Adipocyte (in vitro differentiated cells): Measurements from ENCODE around the gene TBRG4.
"Not testable (repeated sequence)": the region's sequence is repeated elsewhere in the genome, so short reads cannot be mapped to it uniquely, and the experiment has no call there.

Source experiments
- DNase-seq: peaks from one replicate; pipeline ENCODE4 v3.0.0-alpha.2; 2015; ENCODE audit warnings: low read depth
- H3K27me3 ChIP-seq: replicated peaks from 2 replicates; pipeline ENCODE4 v1.7.0; 2013; ENCODE audit warnings: mild to moderate bottlenecking, low read length, moderate library complexity; ENCODE audit not compliant: control insufficient read depth, insufficient read depth
- H3K36me3 ChIP-seq: 2 replicates; pipeline ENCODE4 v1.7.0; 2013; ENCODE audit warnings: low read length, mild to moderate bottlenecking, moderate library complexity; ENCODE audit not compliant: control insufficient read depth, insufficient read depth, severe bottlenecking
- H3K4me1 ChIP-seq: 2 replicates; pipeline ENCODE4 v1.7.0; 2013; ENCODE audit warnings: mild to moderate bottlenecking, low read length, moderate library complexity; ENCODE audit not compliant: control insufficient read depth, insufficient read depth
- H3K4me3 ChIP-seq: 2 replicates; pipeline ENCODE4 v1.7.0; 2013; ENCODE audit warnings: mild to moderate bottlenecking, low read length, moderate library complexity
- H3K9ac ChIP-seq: 2 replicates; pipeline ENCODE4 v1.7.0; 2013; ENCODE audit warnings: mild to moderate bottlenecking, low read length, moderate library complexity
- H3K9me3 ChIP-seq: 2 replicates; pipeline ENCODE4 v1.7.0; 2013; ENCODE audit warnings: mild to moderate bottlenecking, low read length, moderate library complexity; ENCODE audit not compliant: control insufficient read depth

The TBRG4 gene

GRCh38 chr7:45153861-45154260, 42.4 kb upstream of the TBRG4 start:
- peaks cover 30% of the 10 kb centered on the region for H3K27me3 ChIP-seq
- not testable (repeated sequence) for H3K9me3 ChIP-seq, H3K9ac ChIP-seq, H3K4me1 ChIP-seq, H3K36me3 ChIP-seq, DNase-seq, H3K4me3 ChIP-seq

- Histone ChIP-seq H3K27me3 (peaks cover 35% of the 10 kb centered on the region), H3K9ac (no peak overlapping the region), H3K9me3 (no peaks in the 10 kb centered on the region), H3K36me3 (no peaks in the 10 kb centered on the region), H3K4me1 (no peaks in the 10 kb centered on the region), H3K4me3 (no peak overlapping the region)
- DNase-seq, result no peak
These were observed 41.7 kb upstream of the TBRG4 start for GRCh38 chr7:45153233-45153632.

GRCh38 chr7:45151967-45152366, 40.5 kb upstream of the TBRG4 start:
- no peaks in the 10 kb centered on the region for H3K9me3 ChIP-seq
- H3K4me1 ChIP-seq, result peaks cover 7% of the 10 kb centered on the region
- H3K36me3 ChIP-seq, result no peaks in the 10 kb centered on the region
- H3K27me3 ChIP-seq, result peaks cover 29% of the 10 kb centered on the region
- no peak for DNase-seq
- no peak overlapping the region for H3K9ac ChIP-seq
- no peak overlapping the region for H3K4me3 ChIP-seq

- H3K9me3 ChIP-seq, result no peaks in the 10 kb centered on the region
- H3K4me3 ChIP-seq, result no peak overlapping the region
- H3K4me1 ChIP-seq, result peaks cover 9% of the 10 kb centered on the region
- peaks cover 22% of the 10 kb centered on the region for H3K27me3 ChIP-seq
- H3K36me3 ChIP-seq, result no peaks in the 10 kb centered on the region
- no peak for DNase-seq
- H3K9ac ChIP-seq, result no peak overlapping the region
These were observed 39.7 kb upstream of the TBRG4 start for GRCh38 chr7:45151131-45151684.

GRCh38 chr7:45150199-45150598, 38.7 kb upstream of the TBRG4 start:
- no peaks in the 10 kb centered on the region for H3K36me3 ChIP-seq
- no peak for DNase-seq
- no peak overlapping the region for H3K9ac ChIP-seq
- no peak overlapping the region for H3K4me3 ChIP-seq
- peaks cover 22% of the 10 kb centered on the region for H3K27me3 ChIP-seq
- no peaks in the 10 kb centered on the region for H3K9me3 ChIP-seq
- peaks cover 9% of the 10 kb centered on the region for H3K4me1 ChIP-seq

- no peak for DNase-seq
- peaks cover 9% of the 10 kb centered on the region for H3K4me1 ChIP-seq
- no peaks in the 10 kb centered on the region for H3K36me3 ChIP-seq
- H3K9ac ChIP-seq, result no peak overlapping the region
- no peaks in the 10 kb centered on the region for H3K9me3 ChIP-seq
- H3K4me3 ChIP-seq, result no peak overlapping the region
- H3K27me3 ChIP-seq, result peaks cover 22% of the 10 kb centered on the region
These were observed 38.1 kb upstream of the TBRG4 start for GRCh38 chr7:45149606-45150005.

GRCh38 chr7:45148653-45148973, 37.1 kb upstream of the TBRG4 start:
- Histone ChIP-seq H3K4me1 (peaks cover 9% of the 10 kb centered on the region), H3K27me3 (peaks cover 22% of the 10 kb centered on the region), H3K4me3 (no peak overlapping the region), H3K36me3 (no peaks in the 10 kb centered on the region), H3K9me3 (no peaks in the 10 kb centered on the region), H3K9ac (no peak overlapping the region)
- DNase-seq, result no peak

- Histone ChIP-seq H3K27me3 (peaks cover 22% of the 10 kb centered on the region), H3K4me3 (no peak overlapping the region), H3K9ac (no peak overlapping the region), H3K36me3 (no peaks in the 10 kb centered on the region), H3K4me1 (peaks cover 9% of the 10 kb centered on the region), H3K9me3 (no peaks in the 10 kb centered on the region)
- no peak for DNase-seq
These were observed 36.6 kb upstream of the TBRG4 start for GRCh38 chr7:45147858-45148652.

- peaks cover 22% of the 10 kb centered on the region for H3K27me3 ChIP-seq
- no peaks in the 10 kb centered on the region for H3K9me3 ChIP-seq
- peaks cover 9% of the 10 kb centered on the region for H3K4me1 ChIP-seq
- DNase-seq, result no peak
- H3K9ac ChIP-seq, result no peak overlapping the region
- no peaks in the 10 kb centered on the region for H3K36me3 ChIP-seq
- H3K4me3 ChIP-seq, result no peak overlapping the region
These were observed 35.3 kb upstream of the TBRG4 start for GRCh38 chr7:45146531-45147379.

- Histone ChIP-seq H3K4me1 (peaks cover 9% of the 10 kb centered on the region), H3K9ac (no peak overlapping the region), H3K36me3 (no peaks in the 10 kb centered on the region), H3K4me3 (no peak overlapping the region), H3K27me3 (peaks cover 16% of the 10 kb centered on the region), H3K9me3 (no peaks in the 10 kb centered on the region)
- no peak for DNase-seq
These were observed 34.4 kb upstream of the TBRG4 start for GRCh38 chr7:45145881-45146280.

- H3K27me3 ChIP-seq, result peaks cover 3% of the 10 kb centered on the region
- H3K36me3 ChIP-seq, result no peaks in the 10 kb centered on the region
- no peak overlapping the region for H3K4me3 ChIP-seq
- peaks cover 9% of the 10 kb centered on the region for H3K4me1 ChIP-seq
- DNase-seq, result no peak
- no peaks in the 10 kb centered on the region for H3K9me3 ChIP-seq
- H3K9ac ChIP-seq, result no peak overlapping the region
These were observed 32.1 kb upstream of the TBRG4 start for GRCh38 chr7:45143616-45144015.
